Measurements from ENCODE around the gene MYH11.

Gene MYH11

DNA sequence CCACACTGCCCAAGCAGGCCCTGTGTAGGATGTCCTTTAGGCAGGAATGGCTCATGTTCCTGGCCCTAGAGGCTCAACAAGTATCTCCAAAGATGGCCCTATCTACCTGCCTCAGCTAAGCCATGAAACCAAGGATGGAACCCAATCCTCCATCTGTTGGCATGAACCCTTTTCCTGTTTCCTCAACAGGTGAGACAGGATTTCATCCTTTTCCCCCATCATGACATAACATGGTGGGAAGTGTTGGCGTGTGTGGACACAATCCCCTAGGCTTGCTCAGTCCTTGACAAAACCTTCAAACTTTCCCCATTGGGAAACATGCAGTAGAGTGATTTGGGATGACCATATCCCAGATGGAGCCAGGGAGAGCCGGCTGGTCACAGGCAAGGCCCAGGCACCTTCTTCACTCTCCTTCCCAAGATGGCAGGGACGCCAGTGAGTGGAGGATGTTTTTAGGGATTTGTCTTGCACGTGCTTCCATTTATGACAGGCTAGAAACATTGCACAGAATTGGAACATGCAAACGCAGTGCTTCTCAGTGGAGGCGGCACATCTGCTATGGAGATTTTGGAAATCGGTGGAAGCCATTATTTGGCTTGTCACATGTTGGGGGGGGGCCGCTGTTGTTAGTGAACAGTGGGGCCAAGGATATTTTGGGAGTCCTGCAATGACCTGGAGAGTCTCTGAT, 77.0 kb downstream of the MYH11 start:
- no peak for DNase-seq (ENCODE audit: low read depth in 3 of 3, low spot score in 1 of 3)

DNA sequence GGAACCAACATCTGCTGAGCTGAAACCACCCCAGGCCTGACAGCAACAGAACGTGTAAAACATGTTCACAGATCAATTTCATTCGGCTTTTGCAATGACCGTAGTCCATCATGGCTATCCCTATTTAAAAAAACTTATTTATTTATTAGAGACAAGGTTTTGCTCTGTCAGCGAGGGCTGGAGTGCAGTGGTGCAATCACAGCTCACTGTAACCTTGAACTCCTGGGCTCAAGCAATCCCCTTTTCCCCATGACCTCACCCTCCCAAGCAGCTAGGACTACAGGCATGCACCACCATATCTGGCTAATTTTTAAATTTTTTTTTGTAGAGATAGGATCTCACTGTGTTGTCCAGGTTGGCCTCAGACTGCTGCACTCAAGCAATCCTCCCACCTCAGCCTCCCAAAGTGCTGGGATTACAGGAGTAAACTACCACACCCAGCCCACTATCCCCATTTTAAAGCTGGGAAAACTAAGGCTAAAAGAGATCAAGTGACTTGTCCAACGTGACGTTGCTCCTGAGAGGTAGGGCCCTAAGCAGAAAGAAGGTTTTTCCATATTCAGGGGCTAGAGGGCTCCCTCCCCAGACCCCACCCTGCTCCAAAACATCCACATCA, 77.7 kb downstream of the MYH11 start:
- no peak for DNase-seq (ENCODE audit: low read depth in 3 of 3, low spot score in 1 of 3)

DNA sequence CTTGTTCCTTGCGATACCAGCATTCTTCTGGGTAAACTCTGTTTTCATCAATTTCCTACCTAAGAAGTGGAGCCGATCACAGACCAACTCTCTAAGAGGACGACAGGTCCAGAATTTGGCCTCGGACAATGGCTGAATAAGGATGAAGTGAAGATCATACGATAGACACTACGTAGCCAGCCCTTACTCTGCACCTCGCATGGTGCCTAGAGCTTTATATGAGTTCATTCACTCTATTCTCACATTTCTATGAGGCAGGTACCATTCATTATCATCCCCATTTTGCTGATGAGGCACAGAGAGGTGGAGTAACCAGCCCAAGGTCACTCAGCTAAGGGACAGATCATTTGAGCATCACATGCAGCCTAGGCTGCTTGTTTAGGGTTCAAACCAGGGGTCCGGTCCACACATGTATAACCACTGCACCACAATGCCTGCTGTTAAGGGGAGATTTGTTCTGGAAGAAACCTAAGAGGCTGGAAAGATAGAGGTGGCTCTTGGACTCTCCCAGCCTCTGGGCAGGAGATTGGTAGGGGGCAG, 78.6 kb downstream of the MYH11 start:
- DNase-seq (ENCODE audit: low read depth in 3 of 3, low spot score in 1 of 3), result no peak

DNA sequence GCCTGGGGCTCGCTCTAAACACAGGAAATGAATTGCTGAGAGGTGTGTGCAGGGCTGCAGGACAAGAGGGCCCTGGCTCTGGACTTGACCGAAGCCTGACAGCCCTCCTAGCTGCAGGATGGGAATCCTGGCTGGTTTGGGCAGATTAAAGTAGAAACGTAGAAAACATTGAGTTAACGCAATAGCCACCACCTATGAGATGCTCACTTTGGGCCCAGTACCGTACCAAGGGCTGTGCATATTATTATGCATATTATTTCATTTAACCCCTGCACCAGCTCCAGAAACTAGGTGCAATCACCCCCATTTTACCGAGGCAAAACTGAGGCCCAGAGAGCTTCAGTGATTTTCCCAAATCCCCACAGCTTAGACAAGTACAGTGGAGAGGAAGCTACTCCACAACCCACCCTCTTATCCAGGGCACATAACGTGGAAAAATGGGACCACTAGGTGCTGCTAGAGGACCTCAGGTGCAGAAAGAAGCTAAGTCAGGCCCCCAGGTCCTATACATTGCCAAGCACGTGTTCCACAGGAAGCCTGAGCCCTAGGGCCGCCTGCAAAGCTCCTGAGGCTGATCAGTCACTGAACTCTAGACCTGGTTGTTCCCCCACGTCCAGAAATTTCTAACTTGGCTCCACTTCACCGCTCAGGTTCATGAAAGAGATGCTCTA, 79.2 kb downstream of the MYH11 start:
- DNase-seq (ENCODE audit: low read depth in 3 of 3, low spot score in 1 of 3), result no peak

DNA sequence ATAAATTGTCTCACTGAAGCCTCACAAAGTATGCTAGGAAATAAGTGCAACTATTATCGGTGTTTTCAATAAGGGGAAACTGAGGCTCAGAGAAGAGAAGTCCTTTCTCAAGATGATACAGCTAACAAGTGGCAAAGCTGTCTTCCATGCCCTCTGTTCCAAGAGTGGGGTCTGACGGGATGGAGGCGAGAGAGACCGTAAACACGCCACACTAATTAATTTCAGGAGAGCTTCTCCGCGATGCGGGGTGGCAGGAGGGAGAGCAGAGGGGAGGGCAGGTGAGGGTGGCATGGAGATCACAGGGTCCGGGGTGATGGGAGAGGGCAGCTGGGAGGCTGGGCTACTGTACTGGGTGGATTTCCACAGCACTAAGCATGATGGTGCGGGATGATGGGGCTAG, 80.3 kb downstream of the MYH11 start:
- no peak for DNase-seq (ENCODE audit: low read depth in 3 of 3, low spot score in 1 of 3)

DNA sequence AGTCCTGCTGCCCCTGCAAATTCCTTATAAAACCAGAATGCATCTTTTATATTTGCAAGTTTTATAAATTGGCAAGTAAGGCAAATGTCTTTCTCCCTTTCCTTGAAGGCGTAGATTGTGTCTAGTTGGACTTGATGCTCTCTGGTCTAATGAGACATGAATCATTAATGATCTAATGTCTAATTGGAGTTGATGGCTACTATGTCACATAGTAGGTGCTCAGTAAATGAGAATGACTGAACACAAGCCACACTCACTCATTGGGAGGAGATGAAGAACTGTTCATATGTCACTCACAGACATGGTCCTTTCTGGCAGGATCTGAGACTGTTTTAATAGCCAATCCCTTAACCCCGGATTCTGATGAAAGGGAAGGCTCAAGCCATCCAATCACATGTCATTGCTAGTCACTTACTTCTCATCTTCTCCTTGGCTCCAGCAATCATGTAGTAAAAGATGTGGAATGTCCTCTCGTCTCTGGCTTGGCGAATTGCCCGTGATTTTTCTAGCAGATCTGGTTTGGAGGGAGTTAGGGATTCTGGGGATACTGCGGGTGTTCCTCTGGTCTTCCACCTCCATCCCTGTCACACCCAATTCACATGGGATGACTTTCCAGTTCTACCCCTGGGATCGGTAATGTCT, 81.0 kb downstream of the MYH11 start:
- no peak for DNase-seq (ENCODE audit: low read depth in 3 of 3, low spot score in 1 of 3)

DNA sequence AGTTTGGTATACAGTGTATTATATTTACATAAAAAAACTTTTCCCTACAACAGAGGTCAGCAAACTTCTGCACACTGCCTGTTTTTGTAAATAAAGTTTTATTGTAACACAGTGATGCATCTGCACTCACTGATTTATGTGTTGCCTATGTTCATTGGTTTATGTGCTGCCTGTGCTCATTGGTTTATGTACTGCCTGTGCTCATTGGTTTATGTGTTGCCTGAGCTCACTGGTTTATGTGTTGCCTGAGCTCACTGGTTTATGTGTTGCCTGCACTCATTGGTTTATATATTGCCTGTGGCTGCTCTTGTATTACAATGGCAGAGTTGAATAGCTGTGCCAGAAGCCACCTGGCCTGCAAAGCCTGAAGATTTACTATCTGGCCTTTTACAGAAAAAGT, 81.6 kb downstream of the MYH11 start:
- no peak for DNase-seq (ENCODE audit: low read depth in 3 of 3, low spot score in 1 of 3)

DNA sequence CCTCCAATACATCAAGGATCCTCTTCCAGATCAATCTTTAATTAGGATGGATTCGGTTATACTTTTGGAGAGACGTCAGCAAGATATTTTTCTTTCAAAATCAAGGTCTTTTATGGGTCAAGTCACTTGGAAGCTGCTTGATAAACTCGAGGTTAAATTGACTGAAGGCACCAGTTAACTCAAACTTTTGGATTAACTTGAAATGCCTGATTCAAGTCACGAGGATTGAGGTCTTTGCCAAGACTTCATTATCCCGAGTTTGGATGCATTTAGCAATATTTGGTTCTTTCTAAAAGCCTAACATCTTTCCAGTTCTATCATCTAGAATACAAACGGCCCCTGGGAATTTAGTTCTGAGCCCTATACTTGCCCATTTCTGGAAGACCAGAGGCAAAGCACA, 82.9 kb downstream of the MYH11 start:
- DNase-seq (ENCODE audit: low read depth in 3 of 3, low spot score in 1 of 3), result no peak

DNA sequence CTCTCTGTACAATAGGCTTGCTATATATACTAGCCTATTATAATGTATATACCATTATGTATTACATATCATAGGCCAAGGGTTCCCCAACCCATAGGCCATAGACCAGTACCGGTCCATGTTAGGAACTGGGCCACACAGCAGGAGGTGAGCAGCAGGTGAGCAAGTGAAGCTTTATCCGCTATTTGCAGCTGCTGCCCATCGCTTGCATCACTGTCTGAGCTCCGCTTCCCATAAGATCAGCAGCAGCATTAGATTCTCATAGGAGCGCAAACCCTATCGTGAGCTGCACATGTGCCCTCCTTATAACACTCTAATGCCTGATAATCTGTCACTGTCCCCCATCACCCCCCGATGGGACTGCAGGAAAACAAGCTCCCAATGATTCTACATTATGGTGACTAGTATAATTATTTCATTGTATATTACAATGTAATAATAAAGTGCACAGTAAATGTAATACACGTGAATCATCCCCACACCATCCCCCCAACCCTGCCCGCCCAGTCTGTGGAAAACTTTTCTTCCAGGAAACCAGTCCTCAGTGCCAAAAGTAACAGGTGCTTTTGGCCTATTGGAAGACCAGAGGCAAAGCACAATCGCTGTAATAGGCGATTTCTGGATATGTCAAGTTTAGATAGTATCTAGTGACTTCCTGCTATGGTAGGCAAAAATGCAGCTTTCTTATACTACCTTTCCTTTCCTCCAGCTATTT, 84.1 kb downstream of the MYH11 start:
- DNase-seq (ENCODE audit: low read depth in 3 of 3, low spot score in 1 of 3), result no peak

DNA sequence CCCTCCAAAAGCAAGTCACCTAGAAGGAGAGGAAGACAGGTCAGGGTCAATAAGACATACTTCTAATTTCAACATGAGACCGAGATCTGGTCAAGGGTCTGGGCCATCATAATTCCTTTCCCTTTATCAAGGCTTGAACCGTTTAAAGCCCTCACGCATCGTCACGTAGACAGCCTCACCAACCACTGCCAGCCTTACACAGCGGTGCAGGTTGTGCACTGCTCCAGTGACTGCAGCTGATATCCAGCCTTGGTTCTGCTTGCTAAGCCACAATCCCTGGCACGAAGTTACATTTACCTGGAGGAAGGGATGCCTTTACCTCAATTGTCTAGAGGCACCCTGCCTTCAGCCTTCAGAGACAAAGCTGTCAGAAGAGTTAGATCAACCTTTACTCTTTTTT, 85.1 kb downstream of the MYH11 start:
- DNase-seq (ENCODE audit: low read depth in 3 of 3, low spot score in 1 of 3), result no peak

DNA sequence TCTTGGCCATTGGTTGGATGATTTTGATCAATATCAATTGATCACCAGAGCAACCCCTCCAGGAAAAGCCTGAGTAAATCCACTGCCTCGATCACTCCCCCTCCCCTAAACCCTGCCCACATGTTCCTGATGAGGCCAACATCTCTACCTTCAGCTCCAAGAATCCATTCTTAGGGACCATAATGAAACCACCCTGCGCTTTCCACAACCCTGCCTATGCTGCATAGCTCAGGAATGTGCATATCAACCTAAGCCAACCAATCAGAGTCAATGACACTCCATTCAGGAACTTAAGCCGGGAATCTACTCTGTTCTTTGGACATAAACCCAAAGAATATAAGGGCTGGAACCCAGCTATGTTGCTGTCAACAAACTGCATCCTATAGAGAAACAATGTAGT, 86.3 kb downstream of the MYH11 start:
- DNase-seq (ENCODE audit: low read depth in 3 of 3, low spot score in 1 of 3), result no peak

DNA sequence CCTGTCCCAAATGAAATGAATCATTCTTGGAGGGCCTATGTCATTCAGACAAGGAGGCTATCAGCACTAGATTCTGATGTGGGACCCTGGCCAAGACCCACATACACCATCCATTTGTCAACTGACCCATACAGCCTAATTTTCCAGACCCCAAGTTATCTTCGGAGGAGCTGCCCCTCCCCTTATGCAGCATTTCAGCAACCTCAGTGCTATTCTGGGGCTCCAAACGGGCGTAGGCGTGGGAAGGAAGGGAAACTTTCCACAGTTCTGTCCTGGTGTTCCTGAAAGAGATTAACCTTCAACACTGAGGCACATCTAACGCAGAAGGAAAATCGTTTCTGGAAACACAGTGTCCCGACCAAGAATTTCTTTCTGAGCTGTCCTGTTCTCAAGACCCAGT, 86.7 kb downstream of the MYH11 start:
- no peak for DNase-seq (ENCODE audit: low read depth in 3 of 3, low spot score in 1 of 3)

DNA sequence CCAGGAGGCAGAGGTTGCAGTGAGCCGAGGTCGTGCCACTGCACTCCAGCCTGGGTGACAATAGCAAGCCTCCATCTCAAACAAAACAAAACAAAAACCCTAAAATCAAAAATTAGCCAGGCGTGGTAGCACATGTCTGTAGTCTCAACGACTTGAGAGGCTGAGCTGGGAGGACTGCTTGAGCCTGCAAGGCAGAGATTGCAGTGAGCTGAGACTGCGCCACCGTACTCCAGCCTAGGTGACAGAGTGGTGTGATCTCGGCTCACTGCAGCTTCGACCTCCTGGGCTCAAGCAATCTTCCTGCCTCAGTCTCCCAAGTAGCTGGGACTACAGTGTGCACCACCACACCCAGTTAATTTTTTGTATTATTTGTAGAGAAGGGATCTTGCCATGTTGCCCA, 87.6 kb downstream of the MYH11 start:
- DNase-seq (ENCODE audit: low read depth in 3 of 3, low spot score in 1 of 3), result no peak

DNA sequence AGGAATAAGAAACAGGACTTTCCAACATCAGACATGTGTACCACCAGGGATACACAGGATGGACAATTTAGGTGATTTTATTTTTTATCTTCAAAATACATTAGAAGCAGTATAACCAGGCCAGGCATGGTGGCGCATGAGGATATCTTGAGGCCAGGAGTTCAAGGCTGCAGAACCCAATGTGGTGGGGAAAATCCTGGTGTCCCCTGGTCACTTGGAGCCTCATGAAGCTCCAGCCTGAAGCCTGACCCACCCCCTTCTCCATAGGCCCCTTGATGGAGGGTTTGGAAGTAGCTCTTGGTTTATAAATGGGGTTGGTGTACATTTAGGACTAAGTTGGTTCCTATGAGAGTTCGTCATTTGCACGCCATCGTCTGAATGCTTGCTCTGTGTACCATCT, 88.6 kb downstream of the MYH11 start:
- no peak for DNase-seq (ENCODE audit: low read depth in 3 of 3, low spot score in 1 of 3)

DNA sequence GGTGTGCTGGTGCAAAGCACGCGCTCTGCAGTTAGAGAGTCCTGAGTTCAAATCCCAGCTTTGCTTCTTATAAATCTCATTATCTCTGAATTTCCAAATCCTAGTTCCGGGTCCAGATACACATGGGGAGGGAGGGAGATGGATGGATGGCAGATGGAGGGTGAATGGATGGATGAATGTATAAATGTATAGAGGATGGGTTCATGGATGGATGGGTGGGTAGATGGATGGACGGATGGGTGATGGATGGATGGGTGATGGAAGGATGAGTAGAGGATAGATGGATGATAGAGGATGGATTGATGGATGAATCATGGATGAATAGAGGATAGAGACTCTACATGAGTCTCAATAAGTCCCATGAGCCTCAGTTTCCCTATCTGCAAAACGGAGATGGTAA, 89.9 kb downstream of the MYH11 start:
- DNase-seq (ENCODE audit: low read depth in 3 of 3, low spot score in 1 of 3), result no peak

DNA sequence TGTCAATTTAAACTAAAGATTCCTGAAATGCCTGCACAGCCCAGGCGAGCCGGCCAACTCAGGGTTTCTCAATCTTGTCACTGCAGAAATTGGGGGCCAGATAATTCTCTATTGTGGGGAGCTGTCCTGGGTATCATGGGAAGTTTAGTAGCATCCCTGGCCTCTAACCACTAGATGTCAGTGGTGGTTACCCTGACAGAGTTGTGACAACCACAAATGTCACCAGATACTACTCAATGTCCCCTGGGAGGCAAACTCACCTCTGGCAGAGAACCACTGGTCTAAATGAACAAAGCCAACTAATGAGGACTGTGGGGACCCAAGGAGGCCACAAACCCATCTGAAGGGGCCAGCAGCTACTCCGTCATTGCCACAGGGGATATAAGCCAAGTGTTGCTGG, 90.9 kb downstream of the MYH11 start:
- DNase-seq (ENCODE audit: low read depth in 3 of 3, low spot score in 1 of 3), result no peak

DNA sequence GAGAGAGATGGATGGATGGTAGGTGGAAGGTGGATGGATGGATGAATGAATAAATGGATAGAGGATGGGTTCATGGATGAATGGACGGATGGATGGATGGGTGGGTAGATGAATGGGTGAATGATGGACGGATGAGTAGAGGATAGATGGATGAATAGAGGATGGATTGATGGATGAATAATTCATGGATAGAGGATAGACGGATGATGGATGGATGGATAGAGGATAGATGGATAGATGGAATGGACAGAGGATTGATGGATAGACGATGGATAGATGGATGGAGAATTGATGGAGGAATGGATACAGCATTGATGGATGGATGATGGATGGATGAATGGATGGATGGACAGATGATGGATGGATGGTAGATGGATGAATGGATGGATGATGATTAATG, 91.7 kb downstream of the MYH11 start:
- DNase-seq (ENCODE audit: low read depth in 3 of 3, low spot score in 1 of 3), result no peak

DNA sequence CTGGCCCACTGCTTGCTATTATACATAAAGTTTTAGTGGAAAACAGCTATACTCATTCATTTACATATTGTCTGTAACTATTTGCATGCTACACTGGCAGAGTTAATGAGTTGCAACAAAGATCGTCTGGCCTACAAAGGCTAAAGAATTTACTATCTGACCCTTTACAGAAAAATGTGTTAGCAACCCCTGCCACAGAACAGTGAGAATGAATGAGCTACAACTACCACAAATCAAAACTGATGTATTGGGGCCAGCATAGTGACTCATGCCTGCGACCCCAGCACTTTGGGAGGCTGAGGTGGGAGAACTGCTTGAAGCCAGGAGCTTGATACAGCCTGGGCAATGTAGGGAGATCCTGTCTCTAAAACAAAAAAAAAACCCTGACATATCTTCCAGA, 92.7 kb downstream of the MYH11 start:
- DNase-seq (ENCODE audit: low read depth in 3 of 3, low spot score in 1 of 3), result no peak

DNA sequence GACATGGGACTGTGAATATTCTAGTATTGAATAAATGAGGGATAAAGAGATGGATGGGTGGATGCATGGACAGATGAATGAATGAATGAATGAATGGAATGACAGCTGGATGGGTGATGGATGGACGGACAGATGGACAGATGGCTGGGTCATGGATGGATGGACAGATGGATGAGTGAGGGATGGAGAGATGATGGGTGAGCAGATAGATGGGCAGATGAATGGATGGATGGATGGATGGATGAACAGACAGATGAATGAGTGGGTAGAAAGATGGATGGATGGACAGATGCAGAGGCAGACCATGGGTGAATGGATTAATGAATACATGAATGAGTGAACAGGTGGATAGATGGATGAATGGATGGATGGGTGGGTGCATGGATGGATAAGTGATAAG, 96.7 kb downstream of the MYH11 start:
- DNase-seq (ENCODE audit: low read depth in 3 of 3, low spot score in 1 of 3), result no peak

DNA sequence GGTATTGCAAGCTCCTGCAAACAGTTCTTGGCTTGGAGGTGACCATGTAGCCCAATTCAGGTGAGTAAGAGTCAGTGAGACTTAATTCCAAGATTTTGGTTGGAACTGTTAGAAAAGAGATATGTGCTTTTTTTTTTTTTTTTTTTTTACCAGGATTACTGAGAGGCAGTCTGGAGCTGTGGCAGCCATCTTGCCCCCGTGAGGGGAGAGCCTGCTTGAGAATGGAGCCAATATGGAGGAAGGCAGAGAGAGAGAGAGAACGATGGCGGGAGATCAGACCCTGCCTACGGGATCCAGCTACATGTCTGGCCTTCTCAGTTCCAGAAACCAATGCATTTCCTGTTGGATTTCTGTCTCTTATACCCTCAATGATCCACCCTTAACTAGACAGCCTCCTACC, 97.8 kb downstream of the MYH11 start:
- DNase-seq (ENCODE audit: low read depth in 3 of 3, low spot score in 1 of 3), result no peak

DNA sequence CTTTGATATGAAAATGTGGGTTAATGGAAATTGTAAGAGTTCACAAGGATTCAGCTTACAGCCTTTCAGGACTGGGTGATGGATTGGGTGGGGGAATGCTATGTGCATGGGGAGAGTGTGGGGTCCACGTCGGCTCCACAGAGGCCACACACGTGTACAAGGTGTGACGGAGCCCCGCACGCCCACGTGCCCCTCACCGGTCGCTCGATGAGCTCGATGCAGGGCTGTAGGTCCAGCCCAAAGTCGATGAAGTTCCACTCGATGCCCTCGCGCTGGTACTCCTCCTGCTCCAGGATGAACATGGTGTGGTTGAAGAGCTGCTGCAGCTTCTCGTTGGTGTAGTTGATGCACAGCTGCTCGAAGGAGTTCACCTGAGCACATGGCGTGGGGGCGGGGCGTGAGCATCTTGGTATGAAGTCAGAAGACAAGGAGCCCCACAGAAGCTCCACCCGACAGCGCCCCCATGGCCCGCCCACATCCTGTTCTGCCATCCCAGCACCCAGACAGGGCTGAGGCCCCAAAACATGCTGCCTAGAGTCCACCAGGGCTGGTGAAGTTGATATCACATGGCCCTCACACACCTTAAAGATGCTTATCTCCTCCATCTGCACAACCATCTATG, 99.1 kb downstream of the MYH11 start:
- no peak for DNase-seq (ENCODE audit: low read depth in 3 of 3, low spot score in 1 of 3)

Data from stimulated activated CD4-positive, alpha-beta T cell treated with anti-CD3 and anti-CD28 coated beads, TNF-alpha, amount 100 ng/mL, for 1 hour (primary cell).